Stimulated activated CD8-positive, alpha-beta memory T cell treated with anti-CD3 and anti-CD28 coated beads, Interleukin-7, amount 100 ng/mL, for 4 hours (primary cell): ENCODE measurements around the gene TMEM35B.
"Not testable (repeated sequence)": the region's sequence is repeated elsewhere in the genome, so short reads cannot be mapped to it uniquely, and the experiment has no call there.

Experiments
- DNase-seq, 2 donors: peaks; one replicate each; pipeline ENCODE4 v3.0.0-alpha.2; 2020; ENCODE audit warnings: low read depth in 2 of 2

The TMEM35B gene

GRCh38 chr1:34976384-34977209 lies 8.6 kb downstream of the TMEM35B start:
- DNase-seq, result no peak

GRCh38 chr1:34975771-34976170 lies 9.4 kb downstream of the TMEM35B start:
- no peak for DNase-seq

DNA sequence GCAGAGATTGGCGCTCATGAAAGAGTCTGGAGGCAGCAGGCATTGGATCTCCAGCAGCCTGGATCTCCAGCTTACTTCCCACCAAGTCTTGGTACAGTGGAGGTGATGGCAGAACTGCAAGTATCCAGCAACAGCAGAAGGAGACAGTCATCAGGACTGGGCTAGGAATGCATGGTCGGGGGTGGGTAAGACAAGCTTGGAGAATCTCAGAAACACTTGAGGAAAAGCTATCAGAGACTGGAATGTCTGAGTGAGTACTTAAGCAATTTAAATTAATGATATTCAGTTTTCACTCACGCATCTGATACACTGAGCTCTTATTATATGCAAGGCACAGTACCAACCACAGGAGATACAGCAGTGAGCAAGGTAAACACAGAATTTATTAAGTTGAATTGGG lies 9.8 kb downstream of the TMEM35B start:
- no peak for DNase-seq

- no peak for DNase-seq
Measured at GRCh38 chr1:34974626-34975025, 10.5 kb downstream of the TMEM35B start.

- DNase-seq, result no peak
Measured at GRCh38 chr1:34973326-34973725, 11.8 kb downstream of the TMEM35B start.

DNA sequence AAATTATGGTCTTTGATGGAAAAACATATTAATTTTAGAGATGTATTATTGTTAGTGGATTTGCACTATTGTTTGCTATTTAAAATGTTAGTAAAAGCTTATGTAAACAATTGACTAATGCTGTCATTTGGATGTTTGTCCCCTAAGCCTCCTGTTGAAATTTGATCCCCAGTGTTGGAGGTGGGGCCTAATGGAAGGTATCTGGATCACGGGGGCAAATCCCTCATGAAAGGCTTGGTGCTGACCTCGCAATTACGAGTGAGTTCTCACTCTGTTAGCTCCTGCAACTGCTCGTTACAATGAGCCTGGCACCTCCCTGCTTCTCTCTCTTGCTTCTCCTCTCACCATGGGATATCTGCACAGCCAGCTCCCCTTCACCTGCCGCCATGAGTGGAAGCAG lies 14.3 kb downstream of the TMEM35B start:
- DNase-seq, result no peak

- DNase-seq, result no peak
Measured at GRCh38 chr1:34970220-34970735, 14.9 kb downstream of the TMEM35B start.

DNA sequence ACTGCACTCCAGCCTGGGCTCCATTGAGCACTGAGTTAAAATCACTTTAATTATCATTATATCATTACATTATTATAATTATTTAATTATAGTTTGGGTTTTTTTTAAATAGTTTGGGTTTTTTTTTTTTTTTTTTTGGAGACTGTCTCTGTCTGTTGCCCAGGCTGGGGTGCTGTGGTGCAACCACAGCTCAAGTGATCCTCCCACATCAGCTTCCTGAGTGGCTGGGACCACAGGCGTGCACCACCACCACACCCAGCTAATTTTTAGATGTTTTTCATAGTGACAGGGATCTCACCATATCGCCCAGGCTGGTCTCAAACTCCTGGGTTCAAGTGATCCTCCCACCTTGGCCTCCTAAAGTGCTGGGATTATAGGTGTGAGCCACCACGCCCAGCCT lies 16.9 kb downstream of the TMEM35B start:
- DNase-seq, result not testable (repeated sequence)

DNA sequence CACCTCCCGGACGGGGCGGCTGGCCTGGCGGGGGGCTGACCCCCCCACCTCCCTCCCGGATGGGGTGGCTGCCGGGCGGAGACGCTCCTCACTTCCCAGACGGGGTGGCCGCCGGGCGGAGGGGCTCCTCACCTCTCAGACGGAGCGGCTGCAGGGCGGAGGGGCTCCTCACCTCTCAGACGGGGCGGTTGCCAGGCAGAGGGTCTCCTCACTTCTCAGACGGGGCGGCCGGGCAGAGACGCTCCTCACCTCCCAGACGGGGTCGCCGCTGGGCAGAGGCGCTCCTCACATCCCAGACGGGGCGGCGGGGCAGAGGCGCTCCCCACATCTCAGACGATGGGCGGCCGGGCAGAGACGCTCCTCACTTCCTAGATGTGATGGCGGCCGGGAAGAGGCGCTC lies 17.5 kb downstream of the TMEM35B start:
- not testable (repeated sequence) for DNase-seq

GRCh38 chr1:34965597-34965996 lies 19.6 kb downstream of the TMEM35B start:
- DNase-seq, result no peak

GRCh38 chr1:34950428-34950827 lies 34.7 kb downstream of the TMEM35B start:
- DNase-seq, result no peak

- not testable (repeated sequence) for DNase-seq
Measured at GRCh38 chr1:34948739-34949138, 36.4 kb downstream of the TMEM35B start.

- not testable (repeated sequence) for DNase-seq
Measured at GRCh38 chr1:34947641-34948314, 37.4 kb downstream of the TMEM35B start.

DNA sequence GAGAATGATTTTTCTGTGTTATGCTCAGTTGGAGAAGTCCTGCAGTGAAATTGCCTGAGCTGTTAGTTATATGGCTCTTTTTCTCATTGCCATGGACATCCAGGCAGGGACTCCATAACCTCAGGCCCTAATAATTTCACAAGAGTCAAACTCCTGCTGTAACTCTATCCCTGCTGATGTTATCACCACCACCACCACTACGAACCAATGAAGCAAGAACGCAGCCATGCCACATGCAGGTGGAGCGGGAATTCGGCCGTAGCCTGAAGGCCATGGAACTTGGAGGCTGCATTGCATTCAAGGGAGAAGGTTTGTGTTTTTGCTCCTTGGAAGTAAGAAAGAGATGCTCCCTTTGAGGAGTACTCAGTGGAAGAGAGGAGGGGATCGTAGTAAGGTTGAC lies 38.9 kb downstream of the TMEM35B start:
- DNase-seq, result no peak

DNA sequence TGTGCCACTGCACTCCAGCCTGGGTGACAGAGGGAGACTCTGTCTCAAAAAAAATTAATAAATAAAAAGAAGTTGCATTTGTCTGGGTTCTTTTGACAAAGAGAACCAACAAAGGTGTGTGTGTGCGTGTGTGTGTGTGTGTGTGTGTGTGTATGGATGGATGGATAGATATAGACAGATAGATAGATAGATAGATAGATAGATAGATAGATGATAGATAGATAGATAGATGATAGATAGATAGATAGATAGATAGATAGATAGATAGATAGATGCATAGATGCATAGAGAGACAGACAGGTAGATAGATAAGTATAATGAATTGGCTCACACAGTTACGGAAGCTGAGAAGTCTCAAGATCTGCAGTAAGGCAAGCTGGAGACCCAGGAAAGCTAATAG lies 43.3 kb downstream of the TMEM35B start:
- not testable (repeated sequence) for DNase-seq
